Astrocyte of the cerebellum (primary cell): Measurements from ENCODE around the gene TTYH3.
A peak's percentile ranks its signal among the peaks of the same experiment; 100 is the strongest.

Experiments used
- DNase-seq: peaks from one replicate; pipeline ENCODE4 v3.0.0-alpha.2; 2011; ENCODE audit warnings: low read depth
- H3K4me3 ChIP-seq: 2 replicates; pipeline ENCODE4 v1.5.1; 2011; ENCODE audit warnings: mild to moderate bottlenecking, low read depth, low read length, moderate library complexity
- CTCF ChIP-seq: IDR thresholded peaks from 2 replicates; pipeline ENCODE4 v1.5.1; 2012; ENCODE audit warnings: low read length, low read depth, moderate library complexity, mild to moderate bottlenecking; ENCODE audit errors: missing control alignments
- in situ Hi-C: cut with HindIII; loops from 2 replicates; pipeline ENCODE4 v1.10.0; 2017; ENCODE audit warnings: low sequenced_read_pairs

The TTYH3 gene

GRCh38 chr7:2705371-2706096 is 73.7 kb downstream of the TTYH3 start:
- TF ChIP-seq CTCF: no peak
- no peak overlapping the region for H3K4me3 ChIP-seq
- DNase-seq: no peak
- in situ Hi-C loops: no loop called here

GRCh38 chr7:2706685-2707126 is 74.9 kb downstream of the TTYH3 start:
- DNase-seq: no peak
- TF ChIP-seq CTCF: no peak
- H3K4me3 ChIP-seq: no peak overlapping the region
- in situ Hi-C loops: no loop called here

GRCh38 chr7:2707481-2707880 is 75.7 kb downstream of the TTYH3 start:
- in situ Hi-C loops: no loop called here
- no peak for TF ChIP-seq CTCF
- no peak overlapping the region for H3K4me3 ChIP-seq
- DNase-seq: no peak

DNA sequence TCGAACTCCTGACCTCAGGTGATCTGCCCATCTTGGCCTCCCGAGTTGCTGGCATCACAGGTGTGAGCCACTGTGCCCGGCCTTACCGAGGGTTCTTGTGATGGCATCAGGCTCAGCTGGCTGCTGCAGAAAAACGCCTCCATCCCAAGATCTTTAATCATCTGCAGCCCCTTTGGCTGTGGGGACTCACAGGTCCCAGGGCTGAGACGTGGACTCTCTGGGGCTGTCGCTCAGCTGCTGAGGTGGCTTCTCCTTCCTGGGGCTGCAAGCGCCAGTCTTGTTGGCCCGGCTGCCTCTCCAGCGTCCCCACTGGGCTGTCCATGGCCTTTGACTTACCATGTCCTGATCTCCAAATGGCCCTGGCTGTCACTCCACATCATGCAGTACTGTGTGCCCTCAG is 76.3 kb downstream of the TTYH3 start:
- no peak for DNase-seq
- in situ Hi-C loops: no loop called here
- no peak overlapping the region for H3K4me3 ChIP-seq
- no peak for TF ChIP-seq CTCF

DNA sequence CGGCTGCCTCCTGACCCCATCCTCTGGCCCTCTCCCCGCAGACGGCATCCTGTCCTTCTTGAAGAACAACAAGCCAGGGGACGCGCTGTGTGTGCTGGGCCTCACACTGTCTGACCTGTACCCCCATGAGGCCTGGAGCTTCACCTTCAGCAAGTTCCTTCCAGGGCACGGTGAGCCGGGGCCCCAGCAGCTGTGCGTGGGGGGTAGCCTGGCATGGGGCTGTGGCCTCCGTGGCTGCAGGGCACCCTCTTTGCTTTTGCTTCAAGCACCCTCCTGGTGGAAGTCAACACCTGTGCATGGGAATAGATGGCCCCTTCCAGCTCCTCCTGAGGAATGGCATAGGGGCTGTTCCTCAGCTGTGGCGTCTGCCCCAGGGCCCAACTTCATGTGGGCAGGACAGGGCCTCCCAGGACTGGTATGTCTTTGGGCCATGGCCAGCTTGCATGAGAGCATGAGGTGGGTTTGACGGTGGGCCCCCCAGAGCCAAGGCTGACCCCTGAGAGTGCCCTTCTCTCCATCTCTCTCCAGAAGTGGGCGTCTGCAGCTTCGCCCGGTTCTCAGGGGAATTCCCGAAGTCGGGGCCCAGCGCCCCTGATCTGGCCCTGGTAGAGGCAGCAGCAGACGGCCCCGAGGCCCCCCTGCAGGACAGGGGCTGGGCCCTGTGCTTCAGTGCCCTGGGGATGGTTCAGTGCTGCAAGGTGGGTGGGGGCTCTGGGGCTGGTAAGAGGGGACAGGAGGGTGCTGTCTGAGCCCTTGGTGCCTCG is 76.9 kb downstream of the TTYH3 start:
- no peak for TF ChIP-seq CTCF
- no peak overlapping the region for H3K4me3 ChIP-seq

GRCh38 chr7:2709553-2710285 is 77.9 kb downstream of the TTYH3 start:
- TF ChIP-seq CTCF: peak; percentile 91
- in situ Hi-C loops: no loop called here
- no peak overlapping the region for H3K4me3 ChIP-seq
- DNase-seq: no peak

More for the DNA sequence above, 76.9 kb downstream of the TTYH3 start:
- DNase-seq: no peak
- in situ Hi-C loops: no loop called here
